Measurements from ENCODE around the gene RAMP1.
"Not testable (repeated sequence)": the region's sequence is repeated elsewhere in the genome, so short reads cannot be mapped to it uniquely, and the experiment has no call there.

RAMP1 gene

DNA sequence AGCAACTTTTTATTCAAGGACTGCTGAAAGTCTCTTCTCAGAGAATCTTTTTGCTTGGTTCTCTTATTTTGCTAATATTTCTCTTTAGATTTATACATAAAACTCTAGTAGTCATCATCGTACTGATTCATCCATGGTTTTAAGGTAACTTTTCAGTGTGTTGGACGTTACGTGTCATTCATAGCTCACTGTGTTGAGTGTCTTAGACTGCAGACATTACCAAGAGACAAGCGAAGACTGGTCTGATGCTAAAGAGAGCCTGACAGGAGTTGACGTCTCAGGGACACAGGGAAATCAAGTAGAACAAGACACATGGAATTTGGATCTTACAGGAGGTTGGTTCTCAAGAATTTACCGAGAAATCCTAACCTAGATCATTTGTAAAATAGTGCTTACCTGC, 35.3 kb upstream of the RAMP1 start:
- Histone ChIP-seq H3K36me3 (ENCODE audit: insufficient read depth, insufficient read length, low read length) (no peaks in the 10 kb centered on the region), H3K4me1 (ENCODE audit: insufficient read depth, insufficient read length) (no peaks in the 10 kb centered on the region), H3K4me3 (ENCODE audit: insufficient read length, low read depth) (no peak overlapping the region), H3K27me3 (ENCODE audit: insufficient read depth, insufficient read length) (no peaks in the 10 kb centered on the region), H3K9ac (ENCODE audit: insufficient read length, low read depth) (no peak overlapping the region), H3K9me3 (ENCODE audit: insufficient read depth, low read length) (no peaks in the 10 kb centered on the region)
- no peak for DNase-seq (ENCODE audit: low read depth, low spot score)
- TF ChIP-seq SUZ12 (IDR thresholded peaks at IDR 0.05; ENCODE audit: extremely low read depth, insufficient read depth, insufficient read length) (no peak), ZNF274 (IDR thresholded peaks at IDR 0.05; ENCODE audit: low read depth, low read length) (no peak), YY1 (IDR thresholded peaks at IDR 0.05; ENCODE audit: insufficient read depth, insufficient read length) (no peak)

- H3K36me3 ChIP-seq (ENCODE audit: insufficient read depth, insufficient read length, low read length): no peaks in the 10 kb centered on the region
- no peaks in the 10 kb centered on the region for H3K27me3 ChIP-seq (ENCODE audit: insufficient read depth, insufficient read length)
- DNase-seq (ENCODE audit: low read depth, low spot score): no peak
- no peaks in the 10 kb centered on the region for H3K9me3 ChIP-seq (ENCODE audit: insufficient read depth, low read length)
- TF ChIP-seq ZNF274 (IDR thresholded peaks at IDR 0.05; ENCODE audit: low read depth, low read length) (no peak), YY1 (IDR thresholded peaks at IDR 0.05; ENCODE audit: insufficient read depth, insufficient read length) (no peak), SUZ12 (IDR thresholded peaks at IDR 0.05; ENCODE audit: extremely low read depth, insufficient read depth, insufficient read length) (no peak)
- H3K4me3 ChIP-seq (ENCODE audit: insufficient read length, low read depth): no peak overlapping the region
- H3K9ac ChIP-seq (ENCODE audit: insufficient read length, low read depth): no peak overlapping the region
- no peaks in the 10 kb centered on the region for H3K4me1 ChIP-seq (ENCODE audit: insufficient read depth, insufficient read length)
Observed at GRCh38 chr2:237827421-237827987, 31.9 kb upstream of the RAMP1 start.

DNA sequence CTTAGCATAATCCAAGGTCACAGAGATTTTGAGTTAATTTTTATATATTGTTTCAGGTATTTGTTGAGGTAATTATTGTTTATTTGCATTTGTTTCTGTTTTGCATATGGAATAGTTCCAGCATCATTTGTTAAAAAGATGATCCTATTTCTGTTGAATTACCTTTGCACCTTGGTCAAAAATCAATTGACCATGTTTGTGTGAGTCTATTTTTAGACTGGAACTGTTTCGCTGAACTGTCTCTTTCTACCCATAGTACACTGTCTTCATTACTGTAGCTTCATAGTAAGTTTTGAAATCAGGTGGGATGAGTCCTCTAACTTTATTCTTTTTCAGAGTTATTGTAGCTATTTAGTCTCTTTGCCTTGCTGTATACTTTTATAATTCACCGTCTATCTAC, 28.9 kb upstream of the RAMP1 start:
- H3K36me3 ChIP-seq (ENCODE audit: insufficient read depth, insufficient read length, low read length): no peaks in the 10 kb centered on the region
- no peaks in the 10 kb centered on the region for H3K4me1 ChIP-seq (ENCODE audit: insufficient read depth, insufficient read length)
- H3K9ac ChIP-seq (ENCODE audit: insufficient read length, low read depth): no peak overlapping the region
- H3K27me3 ChIP-seq (ENCODE audit: insufficient read depth, insufficient read length): no peaks in the 10 kb centered on the region
- no peak overlapping the region for H3K4me3 ChIP-seq (ENCODE audit: insufficient read length, low read depth)
- no peaks in the 10 kb centered on the region for H3K9me3 ChIP-seq (ENCODE audit: insufficient read depth, low read length)
- no peak for DNase-seq (ENCODE audit: low read depth, low spot score)
- TF ChIP-seq YY1 (IDR thresholded peaks at IDR 0.05; ENCODE audit: insufficient read depth, insufficient read length): no peak
- TF ChIP-seq ZNF274 (IDR thresholded peaks at IDR 0.05; ENCODE audit: low read depth, low read length): no peak
- no peak for TF ChIP-seq SUZ12 (IDR thresholded peaks at IDR 0.05; ENCODE audit: extremely low read depth, insufficient read depth, insufficient read length)

DNA sequence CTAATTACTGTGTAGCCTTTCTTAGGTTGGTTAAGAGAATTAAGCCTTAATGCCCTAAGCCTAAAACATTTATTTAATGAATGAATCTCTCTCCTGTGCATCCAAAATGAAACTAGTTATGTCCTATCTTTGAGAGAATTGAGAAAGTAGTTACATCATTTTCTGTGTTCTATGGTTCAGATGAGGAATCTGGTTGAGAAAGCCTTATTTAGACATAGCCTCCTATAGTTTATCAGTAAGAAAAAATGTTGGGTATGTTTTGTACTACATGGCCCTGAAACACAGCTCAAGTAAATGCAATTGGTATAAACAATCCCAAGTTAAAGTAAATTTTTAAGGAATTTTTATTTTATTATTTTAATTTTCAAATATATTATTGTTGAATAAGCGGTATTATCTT, 25.9 kb upstream of the RAMP1 start:
- TF ChIP-seq YY1 (IDR thresholded peaks at IDR 0.05; ENCODE audit: insufficient read depth, insufficient read length) (no peak), SUZ12 (IDR thresholded peaks at IDR 0.05; ENCODE audit: extremely low read depth, insufficient read depth, insufficient read length) (no peak), ZNF274 (IDR thresholded peaks at IDR 0.05; ENCODE audit: low read depth, low read length) (no peak)
- H3K4me1 ChIP-seq (ENCODE audit: insufficient read depth, insufficient read length): no peaks in the 10 kb centered on the region
- no peaks in the 10 kb centered on the region for H3K36me3 ChIP-seq (ENCODE audit: insufficient read depth, insufficient read length, low read length)
- no peak overlapping the region for H3K9ac ChIP-seq (ENCODE audit: insufficient read length, low read depth)
- H3K27me3 ChIP-seq (ENCODE audit: insufficient read depth, insufficient read length): no peaks in the 10 kb centered on the region
- no peak overlapping the region for H3K4me3 ChIP-seq (ENCODE audit: insufficient read length, low read depth)
- H3K9me3 ChIP-seq (ENCODE audit: insufficient read depth, low read length): no peaks in the 10 kb centered on the region
- DNase-seq (ENCODE audit: low read depth, low spot score): no peak

- no peak overlapping the region for H3K9ac ChIP-seq (ENCODE audit: insufficient read length, low read depth)
- DNase-seq (ENCODE audit: low read depth, low spot score): no peak
- H3K27me3 ChIP-seq (ENCODE audit: insufficient read depth, insufficient read length): no peaks in the 10 kb centered on the region
- no peaks in the 10 kb centered on the region for H3K36me3 ChIP-seq (ENCODE audit: insufficient read depth, insufficient read length, low read length)
- TF ChIP-seq ZNF274 (IDR thresholded peaks at IDR 0.05; ENCODE audit: low read depth, low read length): no peak
- no peak for TF ChIP-seq YY1 (IDR thresholded peaks at IDR 0.05; ENCODE audit: insufficient read depth, insufficient read length)
- no peak for TF ChIP-seq SUZ12 (IDR thresholded peaks at IDR 0.05; ENCODE audit: extremely low read depth, insufficient read depth, insufficient read length)
- H3K4me3 ChIP-seq (ENCODE audit: insufficient read length, low read depth): no peak overlapping the region
- no peaks in the 10 kb centered on the region for H3K4me1 ChIP-seq (ENCODE audit: insufficient read depth, insufficient read length)
- H3K9me3 ChIP-seq (ENCODE audit: insufficient read depth, low read length): no peaks in the 10 kb centered on the region
Observed at GRCh38 chr2:237835372-237835771, 24.1 kb upstream of the RAMP1 start.

DNA sequence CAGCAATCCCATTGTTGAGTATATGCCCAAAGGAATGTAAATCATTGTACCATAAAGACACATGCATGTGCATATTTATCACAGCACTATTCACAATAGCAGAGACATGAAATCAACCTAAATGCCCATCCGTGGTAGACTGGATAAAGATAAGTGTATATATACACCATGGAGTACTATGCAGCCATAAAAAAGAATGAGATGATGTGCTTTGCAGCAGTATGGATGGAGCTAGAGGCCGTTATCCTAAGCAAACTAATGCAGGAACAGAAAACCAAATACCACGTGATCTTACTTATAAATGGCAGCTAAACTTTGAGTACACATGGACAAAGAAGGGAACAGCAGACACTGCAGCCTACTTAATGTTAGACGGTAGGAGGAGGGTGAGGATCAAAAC, 18.4 kb upstream of the RAMP1 start:
- Histone ChIP-seq H3K4me1 (ENCODE audit: insufficient read depth, insufficient read length) (no peaks in the 10 kb centered on the region), H3K27me3 (ENCODE audit: insufficient read depth, insufficient read length) (no peaks in the 10 kb centered on the region), H3K4me3 (ENCODE audit: insufficient read length, low read depth) (no peak overlapping the region), H3K36me3 (ENCODE audit: insufficient read depth, insufficient read length, low read length) (no peaks in the 10 kb centered on the region), H3K9ac (ENCODE audit: insufficient read length, low read depth) (no peak overlapping the region), H3K9me3 (ENCODE audit: insufficient read depth, low read length) (no peaks in the 10 kb centered on the region)
- DNase-seq (ENCODE audit: low read depth, low spot score): no peak
- TF ChIP-seq SUZ12 (IDR thresholded peaks at IDR 0.05; ENCODE audit: extremely low read depth, insufficient read depth, insufficient read length): no peak
- no peak for TF ChIP-seq YY1 (IDR thresholded peaks at IDR 0.05; ENCODE audit: insufficient read depth, insufficient read length)
- no peak for TF ChIP-seq ZNF274 (IDR thresholded peaks at IDR 0.05; ENCODE audit: low read depth, low read length)

- H3K36me3 ChIP-seq (ENCODE audit: insufficient read depth, insufficient read length, low read length); H3K27me3 ChIP-seq (ENCODE audit: insufficient read depth, insufficient read length); H3K4me3 ChIP-seq (ENCODE audit: insufficient read length, low read depth); DNase-seq (ENCODE audit: low read depth, low spot score); H3K9ac ChIP-seq (ENCODE audit: insufficient read length, low read depth); H3K4me1 ChIP-seq (ENCODE audit: insufficient read depth, insufficient read length): not testable (repeated sequence)
- peaks cover 12% of the 10 kb centered on the region; the same call in 1 of the 2 replicates for H3K9me3 ChIP-seq (ENCODE audit: insufficient read depth, low read length)
Observed at GRCh38 chr2:237848940-237849339, 10.5 kb upstream of the RAMP1 start.

DNA sequence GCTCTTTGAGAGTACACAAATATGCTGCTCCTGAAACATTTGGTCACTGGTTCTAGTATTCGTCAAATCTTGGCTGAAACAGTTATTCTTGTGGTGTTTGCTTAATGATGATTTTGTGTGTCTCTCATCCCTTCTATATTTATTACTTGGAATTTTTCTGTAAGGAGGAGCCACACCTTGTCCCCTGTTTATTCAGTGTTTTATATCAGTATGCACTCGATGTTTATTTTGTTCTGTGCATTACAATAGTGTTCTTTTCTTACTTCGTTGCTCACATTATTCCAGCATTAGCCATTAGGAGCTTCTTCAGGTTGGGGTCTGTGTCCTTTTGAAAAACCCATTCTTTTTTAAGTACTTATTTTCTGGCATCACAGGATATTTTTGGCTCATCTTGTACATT, 5.1 kb upstream of the RAMP1 start:
- Histone ChIP-seq H3K4me1 (ENCODE audit: insufficient read depth, insufficient read length) (peaks cover 16% of the 10 kb centered on the region), H3K4me3 (ENCODE audit: insufficient read length, low read depth) (no peak overlapping the region), H3K27me3 (ENCODE audit: insufficient read depth, insufficient read length) (peaks cover 8% of the 10 kb centered on the region), H3K36me3 (ENCODE audit: insufficient read depth, insufficient read length, low read length) (no peaks in the 10 kb centered on the region), H3K9me3 (ENCODE audit: insufficient read depth, low read length) (peaks cover 2% of the 10 kb centered on the region; the same call in 1 of the 2 replicates), H3K9ac (ENCODE audit: insufficient read length, low read depth) (no peak overlapping the region)
- no peak for DNase-seq (ENCODE audit: low read depth, low spot score)
- TF ChIP-seq SUZ12 (IDR thresholded peaks at IDR 0.05; ENCODE audit: extremely low read depth, insufficient read depth, insufficient read length): no peak
- no peak for TF ChIP-seq YY1 (IDR thresholded peaks at IDR 0.05; ENCODE audit: insufficient read depth, insufficient read length)
- no peak for TF ChIP-seq ZNF274 (IDR thresholded peaks at IDR 0.05; ENCODE audit: low read depth, low read length)
